22Rv1 (cell line): ENCODE results near the gene GRAMD4.

Experiments used
- CTCF ChIP-seq: fragments of 450-650 bp; IDR thresholded peaks from 2 replicates; pipeline ENCODE4 v1.5.1; 2017; ENCODE audit warnings: mild to moderate bottlenecking
- ZFX ChIP-seq: fragments of 450-650 bp; IDR thresholded peaks from 2 replicates; pipeline ENCODE4 v1.6.1; 2017; ENCODE audit warnings: antibody characterized with exemption, borderline replicate concordance

GRCh38 chr22:46682011-46682731 lies 62.0 kb downstream of the GRAMD4 start:
- TF ChIP-seq CTCF (no peak), ZFX (no peak)
